Ovary (tissue), 9 donors: ENCODE measurements around the gene KRTAP10-12. TPM values are rescaled to one million over a fixed set of nuclear protein-coding genes. Genes with fewer than 3 reads are reported as not detected.

ENCODE experiments used
- DNase-seq, 5 donors: peaks; one replicate each; pipeline ENCODE4 v3.0.0-alpha.2; 2019 to 2020
- H3K27ac ChIP-seq, 2 donors: fragments of 200-600 bp; one replicate each; pipeline versions ENCODE4 v1.5.1 to v1.8.0; 2019 to 2022
- H3K27me3 ChIP-seq: fragments of 200-600 bp; one replicate; pipeline ENCODE4 v1.8.0; 2022
- H3K36me3 ChIP-seq: fragments of 200-600 bp; sonication (generic); one replicate; pipeline ENCODE4 v1.5.1; 2019
- H3K4me1 ChIP-seq: one replicate; pipeline ENCODE4 v1.8.1; 2013; ENCODE audit warnings: mild to moderate bottlenecking, moderate library complexity; ENCODE audit not compliant: insufficient read depth
- H3K4me3 ChIP-seq: fragments of 200-600 bp; sonication (generic); one replicate; pipeline ENCODE4 v1.5.1; 2017
- H3K9me3 ChIP-seq, 2 donors: fragments of 200-600 bp in 1 of 2; sonication (generic) in 1 of 2; one replicate each; pipeline versions ENCODE4 v1.5.1 to v1.8.1; 2013 to 2019; ENCODE audit warnings: mild to moderate bottlenecking in 1 of 2, moderate library complexity in 1 of 2
- EP300 ChIP-seq: sonication (generic); formaldehyde crosslinking; IDR thresholded peaks from one replicate; pipeline ENCODE4 v1.6.1; 2017; ENCODE audit warnings: antibody characterized with exemption
- POLR2A ChIP-seq: fragments of 450-650 bp; IDR thresholded peaks from one replicate; pipeline ENCODE4 v1.6.1; 2017; ENCODE audit warnings: antibody characterized with exemption, mild to moderate bottlenecking, moderate library complexity
- WGBS, 3 donors: extraction: QIAGEN DNeasy Blood & Tissue Kit in 1 of 3; methylation state at CpG; one replicate each; pipeline versions ENCODE4 v1.1.5 to v1.1.7; 2013 to 2017; 5-methylcytosine and 5-hydroxymethylcytosine counted together
- intact Hi-C, 4 donors: fragments of 100-400 bp; cut with DNase I; formaldehyde crosslinking; loops; one replicate each; pipeline versions ENCODE4 v1.11.0 to v1.15.1; 2022 to 2023
- polyA plus RNA-seq, 2 donors: library from polyadenylated mRNA; stranded (reverse); fragments of 200-250 nt in 1 of 2; fragments of 350-450 nt in 1 of 2; fragmentation: Illumina TruSeq in 1 of 2; extraction: RNeasy Lipid Tissue Mini Kit (QIAGEN cat#74804) in 1 of 2; gene quantifications; one replicate each; pipeline ENCODE4 v1.2.3, GENCODE V29; 2013 to 2014
- total RNA-seq, 7 donors: library from RNA; depleted of rRNA in 2 of 7; stranded (reverse); fragments of >200 nt in 2 of 7; fragmentation: NEBNext Ultra II Directional in 3 of 7; extraction: Animal tissue kit (Norgen Biotek cat#: 25700) in 3 of 7; gene quantifications; one replicate each; pipeline versions ENCODE4 v1.1.0 to v1.2.4, GENCODE V29; 2016 to 2023
- TF ChIP-seq, protein P1 (sequence below), 3 donors: fragments of 450-650 bp in 2 of 3; fragments of 200-600 bp in 1 of 3; IDR thresholded peaks; one replicate each; pipeline versions ENCODE4 v1.5.1 to v1.8.0; 2016 to 2022; ENCODE audit warnings: antibody characterized with exemption in 3 of 3, mild to moderate bottlenecking in 1 of 3
- donor health status: DM: no; HTN: no; CAD: no; lungs with moderate emphysema.
- donor health status: DM: no; HTN: no; CAD: no.
- donor health status: Bipolar disorder and iron deficiency.
- donor health status: DM: yes; HTN: yes; CAD: no.
- donor health status: DM: no; HTN: no; CAD: no.
- donor health status: DM: yes; HTN: yes; CAD: no.

The KRTAP10-12 gene
- total and polyA plus RNA-seq, 9 donors, result not detected

DNA sequence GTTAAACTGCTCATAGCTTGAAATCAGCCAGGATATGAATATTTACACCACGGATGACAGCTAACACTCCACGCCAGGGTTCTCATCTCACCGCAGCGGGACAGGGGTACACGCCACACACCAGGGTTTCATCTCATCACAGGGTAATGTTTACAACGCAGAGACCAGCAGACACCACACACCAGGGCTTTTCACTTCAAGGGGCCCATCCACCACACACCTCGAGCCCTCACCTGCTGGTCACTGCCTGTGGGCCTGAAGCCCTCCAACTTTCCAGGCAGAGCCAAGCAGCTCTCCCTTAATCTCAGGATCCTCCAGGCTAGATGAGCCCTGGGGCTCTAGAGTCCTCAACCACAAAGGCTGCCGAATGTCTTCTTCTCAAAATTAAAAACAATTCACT is 1.3 kb upstream of the KRTAP10-12 start:
- WGBS, 3 donors, result 67 to 77% (median 72%) methylated on average over 8 of the region's 8 CpGs
- DNase-seq, result no peak
- no peak for TF ChIP-seq EP300
- TF ChIP-seq, protein P1, sequence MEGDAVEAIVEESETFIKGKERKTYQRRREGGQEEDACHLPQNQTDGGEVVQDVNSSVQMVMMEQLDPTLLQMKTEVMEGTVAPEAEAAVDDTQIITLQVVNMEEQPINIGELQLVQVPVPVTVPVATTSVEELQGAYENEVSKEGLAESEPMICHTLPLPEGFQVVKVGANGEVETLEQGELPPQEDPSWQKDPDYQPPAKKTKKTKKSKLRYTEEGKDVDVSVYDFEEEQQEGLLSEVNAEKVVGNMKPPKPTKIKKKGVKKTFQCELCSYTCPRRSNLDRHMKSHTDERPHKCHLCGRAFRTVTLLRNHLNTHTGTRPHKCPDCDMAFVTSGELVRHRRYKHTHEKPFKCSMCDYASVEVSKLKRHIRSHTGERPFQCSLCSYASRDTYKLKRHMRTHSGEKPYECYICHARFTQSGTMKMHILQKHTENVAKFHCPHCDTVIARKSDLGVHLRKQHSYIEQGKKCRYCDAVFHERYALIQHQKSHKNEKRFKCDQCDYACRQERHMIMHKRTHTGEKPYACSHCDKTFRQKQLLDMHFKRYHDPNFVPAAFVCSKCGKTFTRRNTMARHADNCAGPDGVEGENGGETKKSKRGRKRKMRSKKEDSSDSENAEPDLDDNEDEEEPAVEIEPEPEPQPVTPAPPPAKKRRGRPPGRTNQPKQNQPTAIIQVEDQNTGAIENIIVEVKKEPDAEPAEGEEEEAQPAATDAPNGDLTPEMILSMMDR (IDR thresholded peaks at IDR 0.05), result no peak

DNA sequence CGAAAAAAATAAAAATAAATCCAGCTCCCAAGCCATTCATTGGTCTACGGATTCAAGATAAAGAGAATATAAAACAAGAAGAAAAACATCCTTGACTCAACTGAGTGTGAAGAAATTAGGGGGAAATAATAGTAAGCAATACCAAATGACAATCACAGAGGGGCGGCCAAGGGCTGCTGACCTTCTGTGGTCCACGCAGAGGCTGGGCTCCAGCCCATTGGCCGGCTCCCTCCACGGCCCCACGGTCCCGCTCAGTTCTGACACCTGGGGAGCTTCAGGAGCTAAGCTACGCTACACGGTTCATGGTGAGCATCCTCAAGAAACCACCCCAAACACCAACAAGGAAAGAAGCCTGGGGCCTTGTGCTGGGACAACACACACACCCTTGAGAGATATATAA is 400 bp upstream of the KRTAP10-12 start:
- 45 to 59% (median 55%) methylated on average over 10 of the region's 10 CpGs for WGBS, 3 donors
- H3K27me3 ChIP-seq, result no peaks in the 10 kb centered on the region
- no peaks in the 10 kb centered on the region for H3K9me3 ChIP-seq
- TF ChIP-seq, protein P1 (IDR thresholded peaks at IDR 0.05), result no peak
- TF ChIP-seq POLR2A (no peak), EP300 (no peak)
- intact Hi-C loops, result no loop called here
- H3K4me1 ChIP-seq, result no peaks in the 10 kb centered on the region
- no peak overlapping the region for H3K4me3 ChIP-seq
- no peaks in the 10 kb centered on the region for H3K36me3 ChIP-seq
- no peak for DNase-seq
- no peak overlapping the region for H3K27ac ChIP-seq

More for the DNA sequence above, 1.3 kb upstream of the KRTAP10-12 start:
- Histone ChIP-seq H3K27me3 (no peaks in the 10 kb centered on the region), H3K9me3 (no peaks in the 10 kb centered on the region), H3K36me3 (no peaks in the 10 kb centered on the region), H3K4me3 (no peak overlapping the region), H3K4me1 (no peaks in the 10 kb centered on the region), H3K27ac (no peak overlapping the region)
- intact Hi-C loops, result no loop called here

DNA sequence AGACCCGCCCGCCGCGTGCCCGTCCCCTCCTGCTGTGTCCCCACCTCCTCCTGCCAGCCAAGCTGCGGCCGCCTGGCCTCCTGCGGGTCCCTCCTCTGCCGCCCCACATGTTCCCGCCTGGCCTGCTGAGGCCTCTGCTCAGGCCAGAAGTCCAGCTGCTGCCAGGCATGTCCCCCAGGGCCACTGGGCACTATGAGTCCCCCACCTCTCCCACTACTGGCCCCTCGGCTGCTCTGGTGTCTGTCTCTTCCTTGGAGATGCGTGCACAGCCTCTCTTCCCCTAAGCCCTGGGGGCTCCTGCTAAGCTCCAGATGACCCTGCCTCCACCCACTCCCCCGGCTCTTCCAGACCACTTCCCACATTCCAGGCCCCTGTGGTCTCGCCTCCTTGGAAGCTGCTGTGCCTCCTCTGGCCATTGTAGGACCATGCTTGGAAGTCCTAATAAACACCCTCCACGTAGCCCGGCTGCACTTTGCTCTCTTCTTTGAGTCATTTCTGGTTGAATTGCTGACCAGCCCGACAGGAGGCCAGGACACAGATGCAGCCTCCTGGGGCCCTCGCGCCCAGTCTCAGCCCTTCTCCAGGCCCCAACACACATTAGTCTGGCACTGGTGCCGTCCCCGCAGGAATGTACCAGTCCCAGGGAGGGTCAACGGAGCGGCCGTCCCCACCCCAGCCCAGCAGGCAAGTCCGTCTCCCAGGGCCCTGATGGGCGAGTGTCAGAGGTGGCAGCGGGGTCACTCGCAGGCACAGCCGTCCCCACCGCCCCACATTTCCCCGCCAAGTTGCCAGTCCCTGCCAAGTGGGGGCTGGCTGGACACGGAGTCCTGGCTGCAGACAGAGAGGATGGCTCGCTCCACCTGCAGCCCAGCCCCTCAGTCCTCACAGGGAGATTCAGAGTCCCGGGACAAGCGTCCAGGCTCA is 1.1 kb downstream of the KRTAP10-12 start:
- H3K27me3 ChIP-seq, result no peaks in the 10 kb centered on the region
- no peaks in the 10 kb centered on the region for H3K9me3 ChIP-seq
- no peaks in the 10 kb centered on the region for H3K36me3 ChIP-seq
- 19 to 23% (median 20%) methylated on average over 31 to 35 of the region's 35 CpGs for WGBS, 3 donors
- TF ChIP-seq, protein P1 (IDR thresholded peaks at IDR 0.05), result no peak
- TF ChIP-seq POLR2A, result no peak
- TF ChIP-seq EP300, result no peak
- H3K27ac ChIP-seq, result no peak overlapping the region
- H3K4me3 ChIP-seq, result no peak overlapping the region
- intact Hi-C loops, result no loop called here
- no peaks in the 10 kb centered on the region for H3K4me1 ChIP-seq
- DNase-seq, result no peak

DNA sequence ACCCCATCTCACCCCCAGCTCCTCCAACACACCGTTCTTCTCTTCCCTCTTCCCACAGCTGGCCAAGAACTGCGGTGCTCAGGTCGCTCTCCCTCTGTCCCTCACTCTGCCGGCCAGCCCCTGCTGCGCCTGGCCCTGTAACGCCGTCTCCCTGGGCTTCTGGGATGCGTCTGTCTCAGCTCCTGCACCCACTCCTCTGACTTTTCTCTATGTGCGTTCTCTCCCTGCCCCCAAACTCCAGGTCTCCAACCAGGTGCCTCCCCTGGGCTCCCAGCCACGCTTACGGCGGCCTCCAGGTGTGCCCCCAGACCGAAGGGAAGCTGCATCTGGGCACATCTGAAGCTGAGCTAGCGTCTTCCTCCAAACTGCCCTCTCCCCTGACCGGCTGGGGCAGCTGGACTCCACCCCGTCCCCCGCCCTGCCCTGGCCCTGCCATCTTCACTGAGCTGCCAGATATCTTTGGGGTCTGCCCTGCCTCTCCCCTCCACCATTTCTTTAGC is 2.6 kb downstream of the KRTAP10-12 start:
- no peaks in the 10 kb centered on the region for H3K27me3 ChIP-seq
- no peaks in the 10 kb centered on the region for H3K9me3 ChIP-seq
- DNase-seq, result no peak
- intact Hi-C loops, result no loop called here
- TF ChIP-seq, protein P1 (IDR thresholded peaks at IDR 0.05), result no peak
- TF ChIP-seq POLR2A (no peak), EP300 (no peak)
- no peaks in the 10 kb centered on the region for H3K4me1 ChIP-seq
- H3K36me3 ChIP-seq, result no peaks in the 10 kb centered on the region
- 26 to 44% (median 39%) methylated on average over 17 of the region's 17 CpGs for WGBS, 3 donors
- H3K4me3 ChIP-seq, result no peak overlapping the region
- no peak overlapping the region for H3K27ac ChIP-seq
